Right ventricle myocardium superior (tissue), 1 donor: ENCODE results near the gene RPUSD2. TPM values are rescaled to one million over a fixed set of nuclear protein-coding genes. Genes with fewer than 3 reads are reported as not detected.

Source experiments
- ATAC-seq: fragments of 200-7000 bp; cut with Tn5 transposase; one replicate; pipeline ENCODE4 v1.9.1; 2020; ENCODE audit warnings: mild to moderate bottlenecking; ENCODE audit not compliant: poor library complexity
- DNase-seq: peaks from one replicate; pipeline ENCODE4 v3.0.0-alpha.2; 2020
- intact Hi-C: fragments of 100-400 bp; cut with DNase I; formaldehyde crosslinking; loops from one replicate; pipeline ENCODE4 v1.11.2; 2022
- total RNA-seq: library from RNA; stranded (reverse); fragmentation: NEBNext Ultra II Directional; extraction: Animal tissue kit (Norgen Biotek cat#: 25700); gene quantifications from one replicate; pipeline ENCODE4 v1.2.1, GENCODE V29; 2021
- donor health status: DM: no; HTN: yes; CAD: no; lungs with severe emphysema.

RPUSD2 gene
- total RNA-seq, 1 donor from 2014 or later = 10.1 TPM

- intact Hi-C loops = loop anchor here (10.0 kb wide), 1 partner anchor 83 kb away; no protein-coding TSS in a partner anchor
- ATAC-seq (no peak), DNase-seq (no peak)
Observed at GRCh38 chr15:40598126-40598525, 29.0 kb downstream of the RPUSD2 start.

- ATAC-seq (no peak), DNase-seq (no peak)
- intact Hi-C loops = loop anchor here (10.0 kb wide), 1 partner anchor 84 kb away; no protein-coding TSS in a partner anchor
Observed at GRCh38 chr15:40598672-40599071, 29.6 kb downstream of the RPUSD2 start.

GRCh38 chr15:40600956-40601355 is 31.9 kb downstream of the RPUSD2 start:
- intact Hi-C loops = no loop called here
- DNase-seq (no peak), ATAC-seq (no peak)

GRCh38 chr15:40603935-40604334 is 34.8 kb downstream of the RPUSD2 start:
- no peak for DNase-seq
- no peak for ATAC-seq
- intact Hi-C loops = no loop called here

GRCh38 chr15:40613080-40613479 is 44.0 kb downstream of the RPUSD2 start:
- intact Hi-C loops = no loop called here
- ATAC-seq (no peak), DNase-seq (no peak)

- no peak for DNase-seq
- no peak for ATAC-seq
- intact Hi-C loops = no loop called here
Observed at GRCh38 chr15:40618023-40618422, 48.9 kb downstream of the RPUSD2 start.

GRCh38 chr15:40618906-40619305 is 49.8 kb downstream of the RPUSD2 start:
- intact Hi-C loops = no loop called here
- ATAC-seq (no peak), DNase-seq (no peak)

- intact Hi-C loops = no loop called here
- DNase-seq (no peak), ATAC-seq (no peak)
Observed at GRCh38 chr15:40623361-40623760, 54.3 kb downstream of the RPUSD2 start.

Other genes starting within 250 kb of the RPUSD2 start
- 56.2 TPM for gene INAFM2, start 245.6 kb upstream of the RPUSD2 start, total RNA-seq
- 155 TPM for gene CCDC9B, start 228.4 kb upstream of the RPUSD2 start, total RNA-seq
- not detected for gene PHGR1, start 218.3 kb upstream of the RPUSD2 start, total RNA-seq
- gene DISP2, start 211.1 kb upstream of the RPUSD2 start, total RNA-seq = 5.9 TPM
- gene KNSTRN, start 186.6 kb upstream of the RPUSD2 start, total RNA-seq = 7.9 TPM
- gene IVD, start 163.5 kb upstream of the RPUSD2 start, total RNA-seq = 90.8 TPM
- gene BAHD1, start 128.3 kb upstream of the RPUSD2 start, total RNA-seq = 16.2 TPM
- 7.5 TPM for gene CHST14, start 98.3 kb upstream of the RPUSD2 start, total RNA-seq
- 16.5 TPM for gene CCDC32, start 4.3 kb upstream of the RPUSD2 start, total RNA-seq
- 0.51 TPM for gene KNL1, start 24.9 kb downstream of the RPUSD2 start, total RNA-seq
- 0.43 TPM for gene RAD51, start 125.9 kb downstream of the RPUSD2 start, total RNA-seq
- gene RMDN3, start 186.0 kb downstream of the RPUSD2 start, total RNA-seq = 17.3 TPM
- 6.5 TPM for gene GCHFR, start 194.8 kb downstream of the RPUSD2 start, total RNA-seq
- gene C15orf62, start 200.7 kb downstream of the RPUSD2 start, total RNA-seq = 0.16 TPM
- 26.4 TPM for gene ZFYVE19, start 237.8 kb downstream of the RPUSD2 start, total RNA-seq
- gene DNAJC17, start 238.2 kb downstream of the RPUSD2 start, total RNA-seq = 16.1 TPM